Activated T-cell treated with anti-CD3 and anti-CD28 coated beads, Interleukin-2, amount 50 U/mL, for 72 hours (primary cell): ENCODE results near the gene INTS1. TPM values are rescaled to one million over a fixed set of nuclear protein-coding genes. Genes with fewer than 3 reads are reported as not detected.

Experiments used
- ATAC-seq, 2 donors: fragments of 150-1000 bp; cut with Tn5 transposase; replicated peaks in 1 of 2; 2 replicates each; pipeline ENCODE4 v1.10.0; 2021; ENCODE audit warnings: moderate library complexity in 2 of 2, mild to moderate bottlenecking in 1 of 2
- DNase-seq, 2 donors: peaks; one replicate each; pipeline ENCODE4 v3.0.0; 2021 to 2022; ENCODE audit warnings: mixed read lengths in 1 of 2
- H3K27ac Mint-ChIP-seq: one replicate; pipeline ENCODE4 v1.8.0; 2022; ENCODE audit warnings: mild to moderate bottlenecking, moderate library complexity, mixed read lengths
- H3K27me3 Mint-ChIP-seq: one replicate; pipeline ENCODE4 v1.8.0; 2022; ENCODE audit warnings: low read depth, mixed read lengths
- H3K36me3 Mint-ChIP-seq, 2 donors: one replicate each; pipeline ENCODE4 v1.8.0; 2022; ENCODE audit warnings: mixed read lengths in 2 of 2, mild to moderate bottlenecking in 1 of 2; ENCODE audit not compliant: insufficient read depth in 2 of 2
- H3K4me1 Mint-ChIP-seq: one replicate; pipeline ENCODE4 v1.8.0; 2022; ENCODE audit warnings: low read depth, mixed read lengths
- H3K4me3 Mint-ChIP-seq, 2 donors: one replicate each; pipeline ENCODE4 v1.8.0; 2022; ENCODE audit warnings: mild to moderate bottlenecking in 2 of 2, mixed read lengths in 2 of 2, moderate library complexity in 2 of 2
- H3K9me3 Mint-ChIP-seq, 2 donors: one replicate each; pipeline ENCODE4 v1.8.0; 2022; ENCODE audit warnings: mixed read lengths in 2 of 2
- total RNA-seq, 2 donors: library from RNA; stranded (reverse); gene quantifications; one replicate each; pipeline ENCODE4 v1.2.3, GENCODE V29; 2022

The INTS1 gene
- total RNA-seq, 2 donors from 2014 or later: 57.0 to 63.9 TPM

DNA sequence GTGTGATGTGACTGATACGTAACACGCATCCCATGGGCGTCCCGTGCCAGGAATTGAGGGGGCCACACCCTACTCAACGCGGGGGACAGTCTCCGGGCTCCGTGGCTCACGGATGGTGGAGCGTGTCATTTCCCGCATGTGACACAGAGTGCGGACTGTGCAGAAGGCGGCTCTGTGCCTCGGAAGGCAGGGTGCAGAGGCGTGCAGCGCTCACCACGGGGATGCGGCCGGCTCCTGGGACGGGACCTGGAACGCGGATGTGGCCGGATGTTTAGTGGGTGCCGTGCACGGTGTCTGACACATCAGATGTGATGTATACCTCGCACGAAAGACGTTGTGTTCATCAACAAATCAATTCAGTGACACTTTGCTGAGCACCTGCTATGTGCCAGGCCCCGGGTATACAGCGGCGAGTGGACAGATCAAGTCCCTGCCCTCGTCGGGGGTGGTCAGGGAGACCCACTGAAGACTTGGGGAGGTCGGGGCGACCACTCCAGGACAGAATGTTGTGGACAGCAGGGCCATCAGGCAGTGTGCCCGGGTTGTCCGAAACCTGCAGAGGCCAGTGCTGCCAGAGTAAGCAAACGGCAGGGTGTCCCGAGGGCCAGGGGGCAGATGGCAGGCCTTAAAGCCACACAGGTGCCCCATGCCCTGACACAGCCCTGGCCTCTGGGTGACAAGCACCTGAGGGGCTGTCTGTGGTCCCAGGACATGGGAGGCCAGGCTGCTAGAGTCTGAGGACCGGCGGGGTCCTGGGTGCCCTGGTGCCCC is 83.0 kb downstream of the INTS1 start:
- DNase-seq: no peak
- H3K9me3 Mint-ChIP-seq: peaks cover 0 to under 1% of the 10 kb centered on the region in 2 donors
- ATAC-seq: no peak
- H3K4me1 Mint-ChIP-seq: peaks cover 21% of the 10 kb centered on the region
- peaks cover 21% of the 10 kb centered on the region for H3K27me3 Mint-ChIP-seq
- H3K27ac Mint-ChIP-seq: no peak overlapping the region
- no peak overlapping the region for H3K4me3 Mint-ChIP-seq
- no peaks in the 10 kb centered on the region for H3K36me3 Mint-ChIP-seq

Other genes with a start within 250 kb of the INTS1 start
- gene MICALL2, start 44.9 kb downstream of the INTS1 start, total RNA-seq: 1 to 10 TPM; 3.5 to 3.7 TPM
- 10 to 100 TPM; 27.0 to 30.7 TPM for gene MAFK, start 26.3 kb upstream of the INTS1 start, total RNA-seq
- under 1 TPM in 1 of 2 donors, not detected in 1; 0.10 TPM for gene TMEM184A, start 51.8 kb upstream of the INTS1 start, total RNA-seq
- gene PSMG3, start 65.6 kb upstream of the INTS1 start, total RNA-seq: 10 to 100 TPM; 49.7 to 53.6 TPM
- gene ELFN1, start 165.9 kb upstream of the INTS1 start, total RNA-seq: not detected